ENCODE data around the gene ZNF346. TPM values are rescaled to one million over a fixed set of nuclear protein-coding genes. Genes with fewer than 3 reads are reported as not detected.

ZNF346 gene
- total RNA-seq, 1 donor: 17.9 TPM

DNA sequence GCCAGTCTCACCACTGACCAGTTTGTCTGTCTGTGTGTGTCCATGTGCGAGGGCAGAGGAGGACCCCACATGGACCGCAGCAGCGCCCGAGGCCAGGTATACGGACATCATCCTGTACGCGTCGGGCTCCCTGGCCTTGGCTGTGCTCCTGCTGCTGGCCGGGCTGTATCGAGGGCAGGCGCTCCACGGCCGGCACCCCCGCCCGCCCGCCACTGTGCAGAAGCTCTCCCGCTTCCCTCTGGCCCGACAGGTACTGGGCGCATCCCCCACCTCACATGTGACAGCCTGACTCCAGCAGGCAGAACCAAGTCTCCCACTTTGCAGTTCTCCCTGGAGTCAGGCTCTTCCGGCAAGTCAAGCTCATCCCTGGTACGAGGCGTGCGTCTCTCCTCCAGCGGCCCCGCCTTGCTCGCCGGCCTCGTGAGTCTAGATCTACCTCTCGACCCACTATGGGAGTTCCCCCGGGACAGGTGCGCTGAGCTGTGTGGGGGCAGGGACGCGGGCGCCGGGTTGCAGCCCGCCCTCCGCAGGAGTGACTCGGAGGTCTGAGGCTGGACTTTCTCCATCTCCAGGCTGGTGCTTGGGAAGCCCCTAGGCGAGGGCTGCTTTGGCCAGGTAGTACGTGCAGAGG is 70.7 kb downstream of the ZNF346 start:
- no peak for TF ChIP-seq CTCF (IDR thresholded peaks at IDR 0.05; ENCODE audit: insufficient read depth, low read length)
- no peak overlapping the region for H3K4me3 ChIP-seq (ENCODE audit: low read depth, low read length)
- no peak for DNase-seq (ENCODE audit: low read depth)

DNA sequence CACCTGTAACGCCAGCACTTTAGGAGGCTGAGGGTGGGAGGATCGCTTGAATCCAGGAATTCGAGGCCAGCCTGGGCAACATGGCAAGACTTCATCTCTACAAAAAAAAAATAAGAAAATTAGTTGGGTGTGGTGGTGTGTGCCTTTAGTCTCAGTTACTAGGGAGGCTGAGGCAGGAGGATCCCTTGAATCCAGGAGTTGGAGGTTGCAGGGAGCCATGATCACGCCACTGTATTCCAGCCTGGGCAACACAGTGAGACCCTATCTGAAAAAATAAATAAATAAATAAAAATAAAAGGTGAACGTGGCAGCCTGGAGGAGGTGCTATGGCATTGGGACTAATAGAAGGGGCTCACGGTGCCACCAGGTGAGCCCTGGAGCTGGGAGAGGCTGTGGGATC is 71.3 kb downstream of the ZNF346 start:
- DNase-seq (ENCODE audit: low read depth): no peak
- TF ChIP-seq CTCF (IDR thresholded peaks at IDR 0.05; ENCODE audit: insufficient read depth, low read length): no peak
- no peak overlapping the region for H3K4me3 ChIP-seq (ENCODE audit: low read depth, low read length)

DNA sequence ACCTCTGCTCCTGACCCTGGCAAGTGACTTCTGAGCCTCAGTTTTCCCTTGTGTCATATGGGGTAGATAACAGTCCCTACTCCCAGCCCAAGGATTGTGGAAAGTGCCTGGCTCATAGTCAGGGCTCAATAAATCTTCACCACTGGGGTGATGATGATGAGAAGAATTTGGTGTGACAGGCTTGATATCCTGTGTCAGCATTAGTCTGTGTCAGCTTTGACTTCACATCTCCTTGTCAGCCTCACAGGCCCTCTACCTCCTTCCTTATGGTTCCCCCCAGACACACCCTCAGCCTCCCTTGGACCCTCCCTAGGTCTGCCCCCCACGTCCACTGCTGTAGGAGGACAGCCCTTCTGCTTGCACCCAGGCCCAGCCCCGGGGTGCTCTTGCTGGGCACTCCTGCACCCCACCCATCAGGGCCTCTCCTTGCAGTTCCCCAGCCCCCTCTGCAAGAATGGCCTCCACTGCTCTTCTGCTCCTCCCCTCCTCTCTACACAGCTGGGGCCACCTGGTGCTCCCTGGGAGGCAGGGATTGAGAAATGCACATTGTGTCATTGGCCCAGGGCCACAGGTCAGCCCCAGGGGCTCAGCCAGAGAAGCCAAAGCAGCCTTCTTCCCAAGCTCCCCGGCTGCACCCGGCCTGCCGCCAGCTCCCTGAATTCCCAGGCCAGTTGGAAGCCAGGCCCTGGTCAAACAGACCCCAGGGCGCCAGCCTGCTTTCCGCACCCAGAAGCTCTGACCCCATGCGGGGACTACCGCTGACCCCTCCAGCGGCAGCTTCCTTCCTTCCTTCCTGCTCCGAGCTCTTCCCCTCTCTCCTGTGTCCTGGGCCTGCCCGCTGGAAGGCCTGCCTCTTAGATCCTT is 72.0 kb downstream of the ZNF346 start:
- no peak for TF ChIP-seq CTCF (IDR thresholded peaks at IDR 0.05; ENCODE audit: insufficient read depth, low read length)
- no peak overlapping the region for H3K4me3 ChIP-seq (ENCODE audit: low read depth, low read length)
- DNase-seq (ENCODE audit: low read depth): peak; percentile 60

DNA sequence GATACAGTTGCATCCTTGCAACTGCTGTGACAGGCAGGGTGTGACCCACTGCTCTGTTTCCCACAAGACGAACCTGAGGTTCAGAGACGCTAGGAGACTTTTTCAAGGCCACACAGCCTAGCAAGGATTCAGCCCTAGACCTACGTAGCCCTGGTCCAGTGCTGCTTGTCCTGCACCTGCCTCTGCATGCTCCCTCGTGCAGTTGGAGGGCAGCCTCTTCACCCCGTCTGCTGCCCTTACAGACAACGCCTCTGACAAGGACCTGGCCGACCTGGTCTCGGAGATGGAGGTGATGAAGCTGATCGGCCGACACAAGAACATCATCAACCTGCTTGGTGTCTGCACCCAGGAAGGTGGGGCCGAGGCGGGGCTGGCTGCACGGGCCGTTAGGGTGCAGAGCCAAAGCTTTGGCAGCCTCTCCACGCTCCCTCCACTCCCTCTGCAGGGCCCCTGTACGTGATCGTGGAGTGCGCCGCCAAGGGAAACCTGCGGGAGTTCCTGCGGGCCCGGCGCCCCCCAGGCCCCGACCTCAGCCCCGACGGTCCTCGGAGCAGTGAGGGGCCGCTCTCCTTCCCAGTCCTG is 72.7 kb downstream of the ZNF346 start:
- H3K4me3 ChIP-seq (ENCODE audit: low read depth, low read length): no peak overlapping the region
- no peak for DNase-seq (ENCODE audit: low read depth)
- TF ChIP-seq CTCF (IDR thresholded peaks at IDR 0.05; ENCODE audit: insufficient read depth, low read length): no peak

DNA sequence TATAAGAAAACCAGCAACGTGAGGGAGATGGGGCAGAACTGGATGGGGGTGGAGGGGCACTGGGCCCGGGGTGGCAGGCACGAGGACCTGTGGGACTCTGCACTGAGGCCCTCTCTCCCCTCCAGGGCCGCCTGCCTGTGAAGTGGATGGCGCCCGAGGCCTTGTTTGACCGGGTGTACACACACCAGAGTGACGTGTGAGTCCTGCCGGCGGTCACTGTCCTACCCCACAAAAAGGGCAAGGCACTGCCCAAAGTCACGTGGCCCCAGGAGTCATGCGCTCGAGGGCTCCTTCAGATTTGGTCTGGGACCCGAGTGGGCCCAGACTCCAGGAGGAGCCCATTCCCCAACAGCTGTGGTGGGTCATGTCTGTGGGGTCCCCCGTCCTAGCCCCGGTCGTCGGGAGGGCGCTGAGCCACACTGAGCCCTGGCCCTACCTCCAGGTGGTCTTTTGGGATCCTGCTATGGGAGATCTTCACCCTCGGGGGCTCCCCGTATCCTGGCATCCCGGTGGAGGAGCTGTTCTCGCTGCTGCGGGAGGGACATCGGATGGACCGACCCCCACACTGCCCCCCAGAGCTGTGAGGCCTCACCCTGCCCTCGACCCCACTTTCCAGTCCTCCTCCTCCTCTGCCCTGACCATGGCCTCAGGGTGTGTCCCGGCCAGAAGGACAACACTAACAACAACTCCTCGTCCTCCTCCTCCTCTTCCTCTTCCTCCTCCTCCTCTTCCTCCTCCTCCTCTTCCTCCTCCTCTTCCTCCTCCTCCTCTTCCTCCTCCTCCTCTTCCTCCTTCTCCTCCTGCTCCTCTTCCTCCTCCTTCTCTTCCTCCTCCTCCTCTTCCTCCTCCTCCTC is 73.9 kb downstream of the ZNF346 start:
- no peak for TF ChIP-seq CTCF (IDR thresholded peaks at IDR 0.05; ENCODE audit: insufficient read depth, low read length)
- H3K4me3 ChIP-seq (ENCODE audit: low read depth, low read length): no peak overlapping the region
- DNase-seq (ENCODE audit: low read depth): no peak

All from fibroblast of the aortic adventitia (primary cell).